Activated T-cell treated with anti-CD3 and anti-CD28 coated beads, Interleukin-2, amount 50 U/mL, for 72 hours (primary cell): Measurements from ENCODE around the gene KLF7. TPM values are rescaled to one million over a fixed set of nuclear protein-coding genes. Genes with fewer than 3 reads are reported as not detected.

Experiments used
- ATAC-seq, 2 donors: fragments of 150-1000 bp; cut with Tn5 transposase; replicated peaks in 1 of 2; 2 replicates each; pipeline ENCODE4 v1.10.0; 2021; ENCODE audit warnings: moderate library complexity in 2 of 2, mild to moderate bottlenecking in 1 of 2
- DNase-seq, 2 donors: peaks; one replicate each; pipeline ENCODE4 v3.0.0; 2021 to 2022; ENCODE audit warnings: mixed read lengths in 1 of 2
- H3K27ac Mint-ChIP-seq: one replicate; pipeline ENCODE4 v1.8.0; 2022; ENCODE audit warnings: mild to moderate bottlenecking, moderate library complexity, mixed read lengths
- H3K27me3 Mint-ChIP-seq: one replicate; pipeline ENCODE4 v1.8.0; 2022; ENCODE audit warnings: low read depth, mixed read lengths
- H3K36me3 Mint-ChIP-seq, 2 donors: one replicate each; pipeline ENCODE4 v1.8.0; 2022; ENCODE audit warnings: mixed read lengths in 2 of 2, mild to moderate bottlenecking in 1 of 2; ENCODE audit not compliant: insufficient read depth in 2 of 2
- H3K4me1 Mint-ChIP-seq: one replicate; pipeline ENCODE4 v1.8.0; 2022; ENCODE audit warnings: low read depth, mixed read lengths
- H3K4me3 Mint-ChIP-seq, 2 donors: one replicate each; pipeline ENCODE4 v1.8.0; 2022; ENCODE audit warnings: mild to moderate bottlenecking in 2 of 2, mixed read lengths in 2 of 2, moderate library complexity in 2 of 2
- H3K9me3 Mint-ChIP-seq, 2 donors: one replicate each; pipeline ENCODE4 v1.8.0; 2022; ENCODE audit warnings: mixed read lengths in 2 of 2
- total RNA-seq, 2 donors: library from RNA; stranded (reverse); gene quantifications; one replicate each; pipeline ENCODE4 v1.2.3, GENCODE V29; 2022

Gene KLF7
- 10 to 100 TPM; 31.2 to 43.4 TPM for total RNA-seq

GRCh38 chr2:207165121-207166038 lies at the start of gene KLF7:
Gene KLF7 (minus strand): TSS chr2:207165948. CDS start chr2:207165568, 380 bp downstream.
- no peaks in the 10 kb centered on the region for H3K27me3 Mint-ChIP-seq
- peaks cover 2 to 10% of the 10 kb centered on the region in 2 donors for H3K36me3 Mint-ChIP-seq
- DNase-seq (peak; percentile 66 to 68), ATAC-seq (peak; percentile 19 to 28)
- peaks cover 59% of the 10 kb centered on the region for H3K4me1 Mint-ChIP-seq
- H3K9me3 Mint-ChIP-seq = no peaks in the 10 kb centered on the region
- H3K27ac Mint-ChIP-seq = peak within 1 kb of the TSS; percentile 93
- peak within 1 kb of the TSS; percentile 90 to 95 for H3K4me3 Mint-ChIP-seq

GRCh38 chr2:207215308-207215707 lies 49.6 kb upstream of the KLF7 start:
- H3K36me3 Mint-ChIP-seq = no peaks in the 10 kb centered on the region
- ATAC-seq (no peak), DNase-seq (no peak)
- H3K27me3 Mint-ChIP-seq = peaks cover 12% of the 10 kb centered on the region
- H3K27ac Mint-ChIP-seq = no peak overlapping the region
- H3K4me3 Mint-ChIP-seq = no peak overlapping the region
- peaks cover 23% of the 10 kb centered on the region for H3K4me1 Mint-ChIP-seq
- peaks cover 0 to 3% of the 10 kb centered on the region in 2 donors for H3K9me3 Mint-ChIP-seq

- Mint-ChIP-seq H3K9me3 (peaks cover 4 to 5% of the 10 kb centered on the region in 2 donors), H3K27me3 (peaks cover 10% of the 10 kb centered on the region), H3K4me1 (peaks cover 18% of the 10 kb centered on the region), H3K4me3 (no peak overlapping the region), H3K27ac (no peak overlapping the region), H3K36me3 (peaks cover 0 to 2% of the 10 kb centered on the region in 2 donors)
- ATAC-seq (no peak), DNase-seq (no peak)
These were observed 48.7 kb upstream of the KLF7 start for GRCh38 chr2:207214446-207214845.

- Mint-ChIP-seq H3K4me3 (no peak overlapping the region), H3K4me1 (no peaks in the 10 kb centered on the region), H3K27me3 (no peaks in the 10 kb centered on the region), H3K9me3 (peaks cover 4 to 5% of the 10 kb centered on the region in 2 donors), H3K27ac (no peak overlapping the region), H3K36me3 (peaks cover 0 to 2% of the 10 kb centered on the region in 2 donors)
- no peak for DNase-seq
- ATAC-seq = no peak
These were observed 40.3 kb upstream of the KLF7 start for GRCh38 chr2:207206011-207206410.

GRCh38 chr2:207205173-207205957 lies 39.6 kb upstream of the KLF7 start:
- peak overlapping the region; percentile 35 for H3K27ac Mint-ChIP-seq
- DNase-seq (no peak), ATAC-seq (peak in 1 of 2 donors; percentile 52)
- H3K4me3 Mint-ChIP-seq = no peak overlapping the region
- H3K27me3 Mint-ChIP-seq = no peaks in the 10 kb centered on the region
- H3K4me1 Mint-ChIP-seq = no peaks in the 10 kb centered on the region
- H3K36me3 Mint-ChIP-seq = peaks cover 0 to 2% of the 10 kb centered on the region in 2 donors
- H3K9me3 Mint-ChIP-seq = peaks cover 4 to 7% of the 10 kb centered on the region in 2 donors

GRCh38 chr2:207203056-207203455 lies 37.3 kb upstream of the KLF7 start:
- Mint-ChIP-seq H3K27ac (no peak overlapping the region), H3K9me3 (peaks cover 0 to 5% of the 10 kb centered on the region in 2 donors), H3K4me1 (no peaks in the 10 kb centered on the region)

GRCh38 chr2:207202645-207203044 lies 36.9 kb upstream of the KLF7 start:
- no peak for ATAC-seq
- no peak for DNase-seq
- Mint-ChIP-seq H3K4me1 (no peaks in the 10 kb centered on the region), H3K9me3 (peaks cover under 1 to 4% of the 10 kb centered on the region in 2 donors), H3K4me3 (no peak overlapping the region), H3K27ac (no peak overlapping the region), H3K27me3 (no peaks in the 10 kb centered on the region), H3K36me3 (no peaks in the 10 kb centered on the region)

More at GRCh38 chr2:207203056-207203455, 37.3 kb upstream of the KLF7 start:
- no peaks in the 10 kb centered on the region for H3K36me3 Mint-ChIP-seq
- no peak for DNase-seq
- H3K27me3 Mint-ChIP-seq = no peaks in the 10 kb centered on the region
- no peak overlapping the region for H3K4me3 Mint-ChIP-seq
- ATAC-seq = no peak

- H3K36me3 Mint-ChIP-seq = no peaks in the 10 kb centered on the region
- H3K27ac Mint-ChIP-seq = no peak overlapping the region
- DNase-seq (no peak), ATAC-seq (no peak)
- no peak overlapping the region for H3K4me3 Mint-ChIP-seq
- peaks cover 3% of the 10 kb centered on the region in 2 donors for H3K9me3 Mint-ChIP-seq
- H3K27me3 Mint-ChIP-seq = no peaks in the 10 kb centered on the region
- no peaks in the 10 kb centered on the region for H3K4me1 Mint-ChIP-seq
These were observed 35.7 kb upstream of the KLF7 start for GRCh38 chr2:207201416-207201815.

- DNase-seq = no peak
- Mint-ChIP-seq H3K27me3 (no peaks in the 10 kb centered on the region), H3K9me3 (peaks cover 3% of the 10 kb centered on the region in 2 donors), H3K4me1 (no peaks in the 10 kb centered on the region), H3K4me3 (no peak overlapping the region), H3K27ac (no peak overlapping the region), H3K36me3 (no peaks in the 10 kb centered on the region)
- ATAC-seq = no peak
These were observed 34.4 kb upstream of the KLF7 start for GRCh38 chr2:207200136-207200535.

GRCh38 chr2:207194028-207194427 lies 28.3 kb upstream of the KLF7 start:
- peaks cover 0 to 3% of the 10 kb centered on the region in 2 donors for H3K9me3 Mint-ChIP-seq
- peaks cover 8% of the 10 kb centered on the region for H3K4me1 Mint-ChIP-seq
- ATAC-seq (no peak), DNase-seq (no peak)
- H3K27ac Mint-ChIP-seq = no peak overlapping the region
- no peak overlapping the region for H3K4me3 Mint-ChIP-seq
- H3K36me3 Mint-ChIP-seq = no peaks in the 10 kb centered on the region
- H3K27me3 Mint-ChIP-seq = peaks cover 7% of the 10 kb centered on the region

- Mint-ChIP-seq H3K9me3 (peaks cover 4 to 5% of the 10 kb centered on the region in 2 donors), H3K27ac (no peak overlapping the region), H3K27me3 (peaks cover 7% of the 10 kb centered on the region), H3K4me1 (peaks cover 26% of the 10 kb centered on the region), H3K4me3 (no peak overlapping the region), H3K36me3 (peaks cover 3 to 9% of the 10 kb centered on the region in 2 donors)
- no peak for DNase-seq
- no peak for ATAC-seq
These were observed 23.1 kb upstream of the KLF7 start for GRCh38 chr2:207188626-207189419.

- H3K9me3 Mint-ChIP-seq = peaks cover 4 to 5% of the 10 kb centered on the region in 2 donors
- peaks cover 3 to 9% of the 10 kb centered on the region in 2 donors for H3K36me3 Mint-ChIP-seq
- peaks cover 23% of the 10 kb centered on the region for H3K4me1 Mint-ChIP-seq
- no peaks in the 10 kb centered on the region for H3K27me3 Mint-ChIP-seq
- no peak for ATAC-seq
- DNase-seq = no peak
- no peak overlapping the region for H3K4me3 Mint-ChIP-seq
- H3K27ac Mint-ChIP-seq = no peak overlapping the region
These were observed 19.6 kb upstream of the KLF7 start for GRCh38 chr2:207185372-207185771.
